Kidney (tissue), 14 donors: ENCODE measurements around the gene PRICKLE4. TPM values are rescaled to one million over a fixed set of nuclear protein-coding genes. Genes with fewer than 3 reads are reported as not detected.
"Not testable (repeated sequence)": the region's sequence is repeated elsewhere in the genome, so short reads cannot be mapped to it uniquely, and the experiment has no call there.

Experiments used
- DNase-seq, 5 donors: peaks; one replicate each; pipeline ENCODE4 v3.0.0-alpha.2; 2013 to 2020
- FAIRE-seq: peaks from 2 replicates; lab custom pipeline; 2012; peaks lifted over from hg19 to GRCh38; lab: Jason Lieb, UNC
- H3K27ac ChIP-seq, 2 donors: one replicate each; pipeline ENCODE4 v1.7.0; 2013; ENCODE audit warnings: low read depth in 2 of 2, low read length in 2 of 2, inconsistent platforms in 1 of 2
- H3K27me3 ChIP-seq: one replicate; pipeline ENCODE4 v1.7.1; 2013; ENCODE audit warnings: low read length, inconsistent platforms; ENCODE audit not compliant: control insufficient read depth, insufficient read depth
- H3K36me3 ChIP-seq, 3 donors: one replicate each; pipeline versions ENCODE4 v1.7.0 to v1.7.1; 2013; ENCODE audit warnings: low read length in 3 of 3, control low read depth in 1 of 3, inconsistent platforms in 1 of 3; ENCODE audit not compliant: insufficient read depth in 3 of 3, control insufficient read depth in 2 of 3
- H3K4me1 ChIP-seq, 3 donors: one replicate each; pipeline versions ENCODE4 v1.7.0 to v1.7.1; 2013; ENCODE audit warnings: low read length in 3 of 3, inconsistent platforms in 1 of 3, low read depth in 1 of 3; ENCODE audit not compliant: control insufficient read depth in 2 of 3, insufficient read depth in 2 of 3
- H3K4me3 ChIP-seq, 3 donors: one replicate each; pipeline versions ENCODE4 v1.7.0 to v1.8.1; 2013; ENCODE audit warnings: low read length in 3 of 3, control low read depth in 1 of 3, inconsistent platforms in 1 of 3
- H3K9ac ChIP-seq, 3 donors: one replicate each; pipeline versions ENCODE4 v1.7.0 to v1.7.1; 2013; ENCODE audit warnings: low read length in 3 of 3, control low read depth in 1 of 3, inconsistent platforms in 1 of 3
- H3K9me3 ChIP-seq, 3 donors: one replicate each; pipeline versions ENCODE4 v1.7.0 to v1.7.1; 2013; ENCODE audit warnings: low read length in 3 of 3, control low read depth in 1 of 3, inconsistent platforms in 1 of 3; ENCODE audit not compliant: control insufficient read depth in 2 of 3, insufficient read depth in 1 of 3
- intact Hi-C: fragments of 100-400 bp; cut with DNase I; formaldehyde crosslinking; loops from one replicate; pipeline ENCODE4 v1.11.1; 2022
- polyA plus RNA-seq: library from polyadenylated mRNA; stranded (reverse); fragments of 350-450 nt; fragmentation: Illumina TruSeq; extraction: RNeasy Lipid Tissue Mini Kit (QIAGEN cat#74804); gene quantifications from one replicate; pipeline ENCODE4 v1.2.3, GENCODE V29; 2014; ENCODE audit warnings: low read depth, low replicate concordance; ENCODE audit not compliant: insufficient read depth
- total RNA-seq: library from RNA; stranded (reverse); fragmentation: NEBNext Ultra II Directional; extraction: Animal tissue kit (Norgen Biotek cat#: 25700); gene quantifications from one replicate; pipeline ENCODE4 v1.2.1, GENCODE V29; 2021
- TF ChIP-seq, protein P1 (sequence below): IDR thresholded peaks from 3 replicates; pipeline ENCODE4 v1.5.1; 2012; ENCODE audit warnings: mild to moderate bottlenecking, moderate library complexity, borderline replicate concordance; ENCODE audit not compliant: insufficient read depth; ENCODE audit errors: extremely low read depth
- donor health status: control.
- donor health status: control.
- donor health status: control.
- donor health status: control.
- donor health status: control.
- donor health status: DM: yes; HTN: yes; CAD: no.
- donor health status: Normal renal cell carcinoma (clear cell type).

The PRICKLE4 gene
- total and polyA plus RNA-seq, 2 donors from 2014 or later, result 1.4 to 6.5 TPM

DNA sequence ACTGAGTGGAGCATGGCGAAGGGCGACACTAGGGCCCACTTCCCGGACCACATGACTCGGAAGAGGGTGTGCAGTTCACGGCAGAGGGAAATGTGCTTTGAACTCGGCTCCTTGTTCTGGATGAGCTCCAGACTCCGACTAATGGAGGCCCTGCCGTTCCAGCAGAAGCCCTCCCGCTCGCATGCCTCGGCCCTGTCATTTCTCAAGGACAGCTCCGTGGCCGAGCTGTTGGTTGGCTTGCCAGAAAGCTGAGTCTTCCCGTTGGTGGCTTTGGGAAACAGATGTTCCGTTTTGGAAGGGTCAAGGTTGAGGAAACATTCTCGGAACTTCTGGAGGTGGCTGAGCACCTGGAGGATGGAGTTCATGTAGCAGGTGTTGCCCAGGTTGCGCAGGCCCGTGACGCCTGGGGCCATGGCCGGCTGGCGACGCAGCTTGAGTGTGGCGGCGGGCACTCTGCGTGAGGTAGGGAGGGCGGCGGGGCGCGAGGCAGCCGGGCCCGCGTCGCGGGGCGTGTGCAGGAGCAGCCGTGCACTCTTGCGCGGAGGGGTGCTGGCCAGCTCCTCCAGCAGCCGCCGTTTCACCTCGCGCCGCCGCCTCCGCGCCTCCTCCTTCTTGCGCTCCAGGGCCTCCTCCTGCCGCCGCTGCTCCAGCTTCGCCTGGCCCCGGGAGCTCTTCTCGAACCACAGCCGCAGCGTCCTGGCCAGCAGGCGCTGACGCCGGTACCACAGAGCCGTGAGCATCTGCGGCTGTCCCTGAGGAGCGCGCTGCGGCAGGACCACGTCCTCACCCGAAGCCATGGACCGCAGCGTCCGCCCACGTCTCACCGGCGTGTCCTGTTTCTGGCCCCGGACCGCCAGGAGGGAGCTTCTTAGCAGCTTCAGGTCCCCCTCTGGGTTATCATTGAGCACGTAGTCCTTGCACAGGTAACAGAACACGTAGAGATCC is 25.5 kb downstream of the PRICKLE4 start:
- intact Hi-C loops, result no loop called here
- H3K36me3 ChIP-seq, result peaks cover 0 to 3% (median 0%) of the 10 kb centered on the region in 3 donors
- no peak for FAIRE-seq

DNA sequence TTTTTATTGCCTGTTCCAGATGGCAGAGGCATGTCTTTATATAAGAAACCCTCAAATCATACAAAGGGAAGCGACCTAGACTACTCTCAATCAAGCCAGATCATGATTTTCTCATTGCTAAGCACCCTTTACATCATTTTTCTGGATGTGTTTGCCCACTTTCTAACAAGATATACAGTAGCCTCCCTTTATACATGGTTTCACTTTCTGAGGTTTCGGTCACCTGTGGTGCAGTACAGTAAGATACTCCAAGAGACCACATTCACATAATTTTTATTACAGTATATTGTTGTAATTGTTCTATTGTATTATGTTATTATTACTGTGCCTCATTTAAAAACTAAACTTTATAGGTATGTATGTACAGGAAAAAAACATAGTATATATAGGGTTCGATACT is 30.5 kb downstream of the PRICKLE4 start:
- TF ChIP-seq, protein P1, sequence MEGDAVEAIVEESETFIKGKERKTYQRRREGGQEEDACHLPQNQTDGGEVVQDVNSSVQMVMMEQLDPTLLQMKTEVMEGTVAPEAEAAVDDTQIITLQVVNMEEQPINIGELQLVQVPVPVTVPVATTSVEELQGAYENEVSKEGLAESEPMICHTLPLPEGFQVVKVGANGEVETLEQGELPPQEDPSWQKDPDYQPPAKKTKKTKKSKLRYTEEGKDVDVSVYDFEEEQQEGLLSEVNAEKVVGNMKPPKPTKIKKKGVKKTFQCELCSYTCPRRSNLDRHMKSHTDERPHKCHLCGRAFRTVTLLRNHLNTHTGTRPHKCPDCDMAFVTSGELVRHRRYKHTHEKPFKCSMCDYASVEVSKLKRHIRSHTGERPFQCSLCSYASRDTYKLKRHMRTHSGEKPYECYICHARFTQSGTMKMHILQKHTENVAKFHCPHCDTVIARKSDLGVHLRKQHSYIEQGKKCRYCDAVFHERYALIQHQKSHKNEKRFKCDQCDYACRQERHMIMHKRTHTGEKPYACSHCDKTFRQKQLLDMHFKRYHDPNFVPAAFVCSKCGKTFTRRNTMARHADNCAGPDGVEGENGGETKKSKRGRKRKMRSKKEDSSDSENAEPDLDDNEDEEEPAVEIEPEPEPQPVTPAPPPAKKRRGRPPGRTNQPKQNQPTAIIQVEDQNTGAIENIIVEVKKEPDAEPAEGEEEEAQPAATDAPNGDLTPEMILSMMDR, result no peak
- DNase-seq (no peak), FAIRE-seq (no peak)
- no peaks in the 10 kb centered on the region for H3K27me3 ChIP-seq
- intact Hi-C loops, result no loop called here
- H3K36me3 ChIP-seq, result no peaks in the 10 kb centered on the region
- no peak overlapping the region for H3K27ac ChIP-seq
- H3K9ac ChIP-seq, result no peak overlapping the region
- H3K9me3 ChIP-seq, result no peaks in the 10 kb centered on the region
- H3K4me3 ChIP-seq, result no peak overlapping the region
- H3K4me1 ChIP-seq, result no peaks in the 10 kb centered on the region

More for the DNA sequence above, 25.5 kb downstream of the PRICKLE4 start:
- H3K4me1 ChIP-seq, result no peaks in the 10 kb centered on the region
- no peak overlapping the region for H3K4me3 ChIP-seq
- no peaks in the 10 kb centered on the region for H3K27me3 ChIP-seq
- TF ChIP-seq, protein P1, result no peak
- no peaks in the 10 kb centered on the region for H3K9me3 ChIP-seq
- peak in 1 of 5 donors; percentile 71 for DNase-seq
- no peak overlapping the region for H3K9ac ChIP-seq
- no peak overlapping the region for H3K27ac ChIP-seq

DNA sequence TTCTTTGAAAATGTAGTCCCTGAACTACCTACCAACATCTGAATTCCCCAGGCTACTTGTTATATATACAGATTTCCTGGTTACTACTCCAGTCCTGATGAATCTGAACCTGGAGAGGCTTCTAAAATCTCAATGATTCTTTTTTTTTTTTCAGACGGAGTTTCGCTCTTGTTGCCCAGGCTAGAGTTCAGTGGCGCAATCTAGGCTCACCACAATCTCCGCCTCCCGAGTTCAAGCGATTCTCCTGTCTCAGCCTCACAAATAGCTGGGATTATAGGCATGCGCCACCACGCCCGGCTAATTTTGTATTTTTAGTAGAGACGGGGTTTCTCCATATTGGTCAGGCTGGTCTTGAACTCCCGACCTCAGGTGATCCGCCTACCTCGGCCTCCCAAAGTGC is 31.4 kb downstream of the PRICKLE4 start:
- H3K9ac ChIP-seq, H3K4me1 ChIP-seq, H3K36me3 ChIP-seq, intact Hi-C loops, H3K9me3 ChIP-seq, H3K27me3 ChIP-seq, H3K27ac ChIP-seq, DNase-seq, H3K4me3 ChIP-seq, FAIRE-seq: not testable (repeated sequence)

DNA sequence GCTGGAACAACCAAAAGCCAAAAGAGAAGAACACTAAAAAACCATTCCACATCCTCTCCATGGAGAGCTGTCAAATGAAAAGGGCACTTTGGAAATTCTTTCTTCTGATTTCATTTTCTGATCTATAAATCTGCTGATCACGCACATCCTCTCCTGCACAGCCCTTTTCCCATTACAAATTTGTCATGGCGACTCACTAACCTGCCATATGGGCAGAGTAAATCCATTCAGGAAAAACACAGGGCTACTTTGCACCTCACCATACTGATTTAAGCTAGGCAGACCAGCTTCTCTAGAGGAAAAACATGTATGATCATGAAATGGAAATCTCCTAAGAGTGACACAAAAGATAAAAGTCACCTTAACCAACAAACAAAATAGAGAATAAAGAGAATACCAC is 32.9 kb downstream of the PRICKLE4 start:
- H3K4me3 ChIP-seq, result no peak overlapping the region
- DNase-seq (no peak), FAIRE-seq (no peak)
- TF ChIP-seq, protein P1, result no peak
- H3K36me3 ChIP-seq, result no peaks in the 10 kb centered on the region
- H3K9me3 ChIP-seq, result no peaks in the 10 kb centered on the region
- H3K27me3 ChIP-seq, result no peaks in the 10 kb centered on the region
- H3K9ac ChIP-seq, result no peak overlapping the region
- no peaks in the 10 kb centered on the region for H3K4me1 ChIP-seq
- intact Hi-C loops, result no loop called here
- H3K27ac ChIP-seq, result no peak overlapping the region
